Measurements from ENCODE around the gene DCBLD2. TPM values are rescaled to one million over a fixed set of nuclear protein-coding genes. Genes with fewer than 3 reads are reported as not detected.

DCBLD2 gene
- polyA plus RNA-seq, 1 of the 3 experiments (the other 2 are of a cell fraction): 159 TPM

- Histone ChIP-seq H2AFZ (ENCODE audit: low read depth) (peak overlapping the region; percentile 50; the same call in 1 of the 2 replicates), H4K20me1 (ENCODE audit: insufficient read depth) (no peaks in the 10 kb centered on the region), H3K9me3 (peaks cover 8% of the 10 kb centered on the region; the same call in 1 of the 2 replicates), H3K9ac (peak overlapping the region; percentile 8; the same call in 1 of the 2 replicates), H3K36me3 (replicated peaks in 1 of 2; ENCODE audit: control insufficient read depth in 1 of 2, insufficient read depth in 2 of 2, low read length in 1 of 2) (no peaks in the 10 kb centered on the region), H3K9me2 (no peaks in the 10 kb centered on the region), H3K4me2 (peak overlapping the region; percentile 11; the same call in 1 of the 2 replicates), H3K27ac (ENCODE audit: low read depth in 2 of 2, low read length in 1 of 2) (peak overlapping the region; percentile 80 to 82), H3K4me1 (ENCODE audit: control insufficient read depth in 1 of 2, insufficient read depth in 2 of 2, low read depth in 1 of 2, low read length in 1 of 2) (peaks cover 0 to 9% of the 10 kb centered on the region in 2 experiments; a peak in 2 of 4 replicates), H3K27me3 (ENCODE audit: insufficient read depth) (no peaks in the 10 kb centered on the region), H3K79me2 (ENCODE audit: insufficient read depth) (no peaks in the 10 kb centered on the region), H3K4me3 (ENCODE audit: low read depth in 2 of 2, low read length in 1 of 2) (no peak overlapping the region), H3F3A (replicated peaks; ENCODE audit: insufficient read depth) (peaks cover 26% of the 10 kb centered on the region)
- no peak for DNase-seq
- ChIA-PET POLR2A (interaction anchor here (0.6 kb wide), 1 partner anchor 43 kb away, joined by 3 read pairs; no protein-coding TSS in a partner anchor), CTCF (interaction anchor here (0.7 kb wide), 1 partner anchor 11 kb away, joined by 4 read pairs; no protein-coding TSS in a partner anchor)
- 24% methylated on average over 1 of the region's 1 CpG for WGBS (ENCODE audit: low lambda C conversion rate)
- TF ChIP-seq TCF12 (IDR thresholded peaks at IDR 0.05): peak; percentile 62; the same call in 1 of the 2 replicates
- no peak for TF ChIP-seq RCOR1 (IDR thresholded peaks at IDR 0.05; ENCODE audit: low read length)
- peak; percentile 45; the same call in 1 of the 2 replicates for TF ChIP-seq TEAD4 (IDR thresholded peaks at IDR 0.05; ENCODE audit: borderline replicate concordance, insufficient read depth)
- TF ChIP-seq SIN3A (IDR thresholded peaks at IDR 0.05; ENCODE audit: borderline replicate concordance, low read depth, low read length): no peak
- TF ChIP-seq GABPA (IDR thresholded peaks at IDR 0.05; ENCODE audit: low read depth): no peak
- TF ChIP-seq POLR2AphosphoS5 (IDR thresholded peaks at IDR 0.05; ENCODE audit: low read depth, low read length): peak; percentile 48; the same call in 1 of the 2 replicates
- TF ChIP-seq IRF3 (IDR thresholded peaks at IDR 0.05; ENCODE audit: low read depth, low read length): no peak
- no peak for TF ChIP-seq RXRA (IDR thresholded peaks at IDR 0.05; ENCODE audit: borderline replicate concordance, low read depth)
- peak; percentile 32 to 78; a peak in 1 of 4 replicates for TF ChIP-seq EP300 (IDR thresholded peaks at IDR 0.05; ENCODE audit: borderline replicate concordance in 1 of 2, low read depth in 1 of 2, low read length in 1 of 2)
- TF ChIP-seq ZBTB33 (IDR thresholded peaks at IDR 0.05; ENCODE audit: borderline replicate concordance, low read depth): no peak
- TF ChIP-seq FOXJ3 (CRISPR knock-in tag; IDR thresholded peaks at IDR 0.05): no peak
- no peak for TF ChIP-seq USF1 (IDR thresholded peaks at IDR 0.05; ENCODE audit: borderline replicate concordance, low read depth)
- TF ChIP-seq CTCF (IDR thresholded peaks at IDR 0.05): no peak
- TF ChIP-seq JUND (IDR thresholded peaks at IDR 0.05): peak; percentile 55
- TF ChIP-seq FOXM1 (IDR thresholded peaks at IDR 0.05; ENCODE audit: low read depth): peak; percentile 85; the same call in 1 of the 2 replicates
- no peak for TF ChIP-seq YY1 (IDR thresholded peaks at IDR 0.05; ENCODE audit: low read depth)
- TF ChIP-seq CHD2 (IDR thresholded peaks at IDR 0.05; ENCODE audit: low read length, partially characterized antibody): peak; percentile 11
- TF ChIP-seq RFX5 (IDR thresholded peaks at IDR 0.05; ENCODE audit: low read length): no peak
- no peak for TF ChIP-seq RAD21 (IDR thresholded peaks at IDR 0.05; ENCODE audit: low read length)
- no peak for TF ChIP-seq REST (IDR thresholded peaks at IDR 0.05; ENCODE audit: low read depth, low read length)
- TF ChIP-seq EZH2phosphoT487 (IDR thresholded peaks at IDR 0.05; ENCODE audit: borderline replicate concordance, low read depth): no peak
- no peak for TF ChIP-seq TAF1 (IDR thresholded peaks at IDR 0.05; ENCODE audit: borderline replicate concordance, low read depth, low read length)
- no peak for TF ChIP-seq GATA2 (CRISPR knock-in tag; IDR thresholded peaks at IDR 0.05)
- no peak for TF ChIP-seq ELF1 (IDR thresholded peaks at IDR 0.05)
These were observed 43.6 kb upstream of the DCBLD2 start for GRCh38 chr3:98945101-98945524.
